GM12801 (cell line): ENCODE measurements around the gene PEPD.

ENCODE experiments used
- TF ChIP-seq, protein P1 (sequence below): IDR thresholded peaks from one replicate; pipeline ENCODE4 v1.5.1; 2011; ENCODE audit warnings: control low read depth; ENCODE audit not compliant: insufficient read length; ENCODE audit errors: extremely low read depth

PEPD gene

DNA sequence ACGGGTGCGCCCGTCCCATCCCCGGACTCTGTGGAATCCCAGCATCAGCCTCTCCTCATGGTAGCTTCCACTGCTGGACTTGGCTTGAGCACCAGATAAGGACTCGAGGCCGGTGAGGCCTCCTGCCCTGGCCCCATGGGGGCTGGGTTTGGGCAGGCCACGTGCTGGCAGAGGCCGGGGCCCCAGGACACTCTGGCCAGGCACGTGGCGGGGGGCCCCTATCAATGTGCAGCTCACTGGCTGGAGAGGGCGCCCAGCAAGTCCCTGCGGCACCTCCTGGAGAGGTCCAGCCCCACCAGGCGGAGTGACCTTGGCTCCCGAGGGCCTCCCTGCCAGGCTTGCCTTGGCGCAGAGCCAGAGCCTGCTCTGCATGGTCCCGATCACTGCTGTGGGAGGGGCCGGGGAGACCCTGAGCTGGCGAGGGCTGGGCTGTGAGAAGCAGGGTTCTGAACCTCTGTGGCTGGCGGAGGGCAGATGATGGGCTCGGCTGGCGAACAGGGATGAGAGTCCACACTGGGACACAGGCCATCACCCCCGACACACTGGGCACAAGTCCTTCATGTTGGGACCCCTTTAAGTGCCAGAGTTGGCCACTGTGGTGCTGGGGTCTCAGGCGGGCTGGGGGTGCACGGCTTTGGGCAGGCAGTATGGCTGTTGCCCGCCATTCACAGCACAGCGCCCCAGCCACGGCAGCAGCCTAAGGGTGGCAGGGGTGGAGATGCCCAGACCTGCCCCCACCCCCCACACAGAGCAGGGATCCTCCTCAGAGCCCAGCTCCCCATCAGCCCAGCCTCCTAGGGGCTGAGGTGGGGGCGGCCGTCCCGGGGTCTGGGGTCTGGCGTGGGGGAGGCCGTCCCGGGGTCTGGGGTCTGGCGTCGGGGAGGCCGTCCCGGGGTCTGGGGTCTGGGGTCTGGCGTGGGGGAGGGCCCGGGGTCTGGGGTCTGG, 129.0 kb downstream of the PEPD start:
- TF ChIP-seq, protein P1, sequence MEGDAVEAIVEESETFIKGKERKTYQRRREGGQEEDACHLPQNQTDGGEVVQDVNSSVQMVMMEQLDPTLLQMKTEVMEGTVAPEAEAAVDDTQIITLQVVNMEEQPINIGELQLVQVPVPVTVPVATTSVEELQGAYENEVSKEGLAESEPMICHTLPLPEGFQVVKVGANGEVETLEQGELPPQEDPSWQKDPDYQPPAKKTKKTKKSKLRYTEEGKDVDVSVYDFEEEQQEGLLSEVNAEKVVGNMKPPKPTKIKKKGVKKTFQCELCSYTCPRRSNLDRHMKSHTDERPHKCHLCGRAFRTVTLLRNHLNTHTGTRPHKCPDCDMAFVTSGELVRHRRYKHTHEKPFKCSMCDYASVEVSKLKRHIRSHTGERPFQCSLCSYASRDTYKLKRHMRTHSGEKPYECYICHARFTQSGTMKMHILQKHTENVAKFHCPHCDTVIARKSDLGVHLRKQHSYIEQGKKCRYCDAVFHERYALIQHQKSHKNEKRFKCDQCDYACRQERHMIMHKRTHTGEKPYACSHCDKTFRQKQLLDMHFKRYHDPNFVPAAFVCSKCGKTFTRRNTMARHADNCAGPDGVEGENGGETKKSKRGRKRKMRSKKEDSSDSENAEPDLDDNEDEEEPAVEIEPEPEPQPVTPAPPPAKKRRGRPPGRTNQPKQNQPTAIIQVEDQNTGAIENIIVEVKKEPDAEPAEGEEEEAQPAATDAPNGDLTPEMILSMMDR, result no peak

- TF ChIP-seq, protein P1, result no peak
Measured at GRCh38 chr19:33391631-33392249, 129.9 kb downstream of the PEPD start.

GRCh38 chr19:33390908-33391630, 130.5 kb downstream of the PEPD start:
- TF ChIP-seq, protein P1, result no peak

GRCh38 chr19:33390101-33390907, 131.3 kb downstream of the PEPD start:
- TF ChIP-seq, protein P1, result no peak

DNA sequence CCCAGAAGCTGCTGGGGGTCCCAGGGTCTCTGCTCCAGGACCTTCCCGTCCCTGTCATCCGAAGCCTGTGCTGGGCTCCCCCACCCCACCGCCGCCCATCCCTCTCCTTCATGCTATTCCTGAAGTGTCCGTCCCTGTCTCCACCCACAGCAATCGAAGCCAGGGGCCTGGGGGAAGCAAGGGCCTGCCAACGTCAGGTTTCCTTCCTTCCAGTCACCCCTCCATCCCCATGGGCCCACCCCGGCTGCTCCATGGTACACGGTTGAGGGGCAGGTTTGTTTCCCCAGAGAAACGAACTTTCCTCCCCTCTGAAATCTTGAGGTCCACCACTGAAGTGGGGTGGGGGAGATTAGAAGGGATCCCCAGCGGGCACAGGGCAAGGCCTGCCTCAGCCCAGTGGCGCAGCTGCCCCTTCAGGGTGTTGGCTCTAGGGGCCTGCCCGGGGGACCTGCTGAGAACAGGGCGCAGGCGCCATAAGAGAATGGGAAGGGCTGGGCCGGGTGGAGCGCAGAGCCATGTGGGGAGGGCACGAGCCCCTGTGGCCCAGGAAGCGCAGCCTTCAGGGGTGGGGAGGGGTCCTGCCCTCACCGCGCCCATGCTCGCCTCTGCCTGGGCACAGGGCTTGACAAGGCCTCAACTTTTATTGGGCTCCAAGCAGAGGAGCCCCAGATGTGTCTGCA, 132.0 kb downstream of the PEPD start:
- TF ChIP-seq, protein P1, result no peak

GRCh38 chr19:33388725-33389420, 132.7 kb downstream of the PEPD start:
- TF ChIP-seq, protein P1, result no peak
